ENCODE measurements around the gene ATG4B.

DNA sequence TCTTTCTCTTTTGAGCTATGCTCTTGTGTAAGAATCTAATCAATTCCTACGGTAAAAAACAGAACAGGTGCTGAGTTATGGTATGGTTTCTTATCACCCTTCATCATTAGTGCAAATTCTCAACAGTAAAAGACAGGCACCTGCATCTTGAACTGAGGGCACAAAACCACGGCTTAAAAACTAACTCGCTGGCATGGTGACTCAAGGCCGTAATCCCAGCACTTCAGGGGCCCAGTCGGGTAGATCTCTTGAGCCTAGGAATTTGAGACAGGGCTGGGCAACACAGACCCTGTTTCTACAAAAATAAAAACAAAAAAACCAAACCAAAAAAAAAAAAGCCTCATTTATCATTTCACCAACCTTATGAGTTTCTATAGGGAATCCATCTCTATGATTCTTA, 33.8 kb upstream of the ATG4B start:
- TF ChIP-seq, protein P1, sequence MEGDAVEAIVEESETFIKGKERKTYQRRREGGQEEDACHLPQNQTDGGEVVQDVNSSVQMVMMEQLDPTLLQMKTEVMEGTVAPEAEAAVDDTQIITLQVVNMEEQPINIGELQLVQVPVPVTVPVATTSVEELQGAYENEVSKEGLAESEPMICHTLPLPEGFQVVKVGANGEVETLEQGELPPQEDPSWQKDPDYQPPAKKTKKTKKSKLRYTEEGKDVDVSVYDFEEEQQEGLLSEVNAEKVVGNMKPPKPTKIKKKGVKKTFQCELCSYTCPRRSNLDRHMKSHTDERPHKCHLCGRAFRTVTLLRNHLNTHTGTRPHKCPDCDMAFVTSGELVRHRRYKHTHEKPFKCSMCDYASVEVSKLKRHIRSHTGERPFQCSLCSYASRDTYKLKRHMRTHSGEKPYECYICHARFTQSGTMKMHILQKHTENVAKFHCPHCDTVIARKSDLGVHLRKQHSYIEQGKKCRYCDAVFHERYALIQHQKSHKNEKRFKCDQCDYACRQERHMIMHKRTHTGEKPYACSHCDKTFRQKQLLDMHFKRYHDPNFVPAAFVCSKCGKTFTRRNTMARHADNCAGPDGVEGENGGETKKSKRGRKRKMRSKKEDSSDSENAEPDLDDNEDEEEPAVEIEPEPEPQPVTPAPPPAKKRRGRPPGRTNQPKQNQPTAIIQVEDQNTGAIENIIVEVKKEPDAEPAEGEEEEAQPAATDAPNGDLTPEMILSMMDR (IDR thresholded peaks at IDR 0.05): no peak
- no peak for TF ChIP-seq POLR2A (IDR thresholded peaks at IDR 0.05)

Measured in right lobe of liver (tissue), 4 donors.